GM21529 (cell line): ENCODE data around the gene FAM168B.
A peak's percentile ranks its signal among the peaks of the same experiment; 100 is the strongest.
"Not testable (repeated sequence)": the region's sequence is repeated elsewhere in the genome, so short reads cannot be mapped to it uniquely, and the experiment has no call there.

Experiments
- ATAC-seq: cut with Tn5 transposase; IDR thresholded peaks from one replicate; pipeline ENCODE4 v1.9.1; 2021; ENCODE audit not compliant: unreplicated experiment

Gene FAM168B, protein sequence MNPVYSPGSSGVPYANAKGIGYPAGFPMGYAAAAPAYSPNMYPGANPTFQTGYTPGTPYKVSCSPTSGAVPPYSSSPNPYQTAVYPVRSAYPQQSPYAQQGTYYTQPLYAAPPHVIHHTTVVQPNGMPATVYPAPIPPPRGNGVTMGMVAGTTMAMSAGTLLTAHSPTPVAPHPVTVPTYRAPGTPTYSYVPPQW

GRCh38 chr2:131093006-131093695 lies at the start of gene FAM168B:
Gene FAM168B, minus strand, starts transcription at chr2:131093460. Its CDS starts 10,814 bp downstream, at chr2:131082646.
- ATAC-seq: peak; percentile 82

DNA sequence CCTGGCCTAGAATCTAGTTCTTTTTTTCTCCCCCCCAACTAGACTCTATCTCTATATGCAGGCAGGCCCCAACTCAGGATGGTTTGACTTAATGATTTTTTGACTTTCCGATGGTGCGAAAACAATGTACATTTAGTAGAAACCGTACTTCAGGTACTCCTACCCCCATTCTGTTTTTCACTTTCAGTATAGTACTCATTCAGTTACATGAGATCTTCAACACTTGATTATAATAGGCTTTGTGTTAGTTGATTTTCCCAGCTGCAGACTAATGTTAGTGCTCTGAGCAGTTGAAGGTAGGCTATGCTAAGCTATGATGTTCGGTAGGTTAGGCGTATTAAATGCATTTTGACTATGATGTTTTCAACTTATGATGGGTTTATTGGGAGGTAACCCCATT lies 49.6 kb upstream of the FAM168B start:
- no peak for ATAC-seq

DNA sequence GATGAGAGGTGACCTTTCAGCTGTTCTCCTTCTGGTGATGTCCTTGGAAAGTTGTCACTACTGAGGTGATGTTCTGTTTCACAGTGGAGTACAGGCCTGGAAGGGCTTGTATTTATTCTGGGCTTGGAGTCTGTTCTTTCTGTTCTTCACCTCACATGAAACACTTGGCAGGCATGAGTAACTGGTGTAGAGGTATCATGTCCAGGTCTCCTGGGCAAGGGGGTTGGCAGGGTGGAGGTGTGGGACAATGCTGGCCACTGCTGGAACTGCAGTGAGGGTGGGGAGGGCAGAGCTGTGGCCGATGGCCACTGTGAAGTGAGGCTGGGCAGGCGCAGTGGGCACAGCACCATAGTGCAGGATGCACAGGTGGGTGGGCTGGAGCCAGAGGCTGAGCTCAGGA lies 47.3 kb upstream of the FAM168B start:
- ATAC-seq: no peak

DNA sequence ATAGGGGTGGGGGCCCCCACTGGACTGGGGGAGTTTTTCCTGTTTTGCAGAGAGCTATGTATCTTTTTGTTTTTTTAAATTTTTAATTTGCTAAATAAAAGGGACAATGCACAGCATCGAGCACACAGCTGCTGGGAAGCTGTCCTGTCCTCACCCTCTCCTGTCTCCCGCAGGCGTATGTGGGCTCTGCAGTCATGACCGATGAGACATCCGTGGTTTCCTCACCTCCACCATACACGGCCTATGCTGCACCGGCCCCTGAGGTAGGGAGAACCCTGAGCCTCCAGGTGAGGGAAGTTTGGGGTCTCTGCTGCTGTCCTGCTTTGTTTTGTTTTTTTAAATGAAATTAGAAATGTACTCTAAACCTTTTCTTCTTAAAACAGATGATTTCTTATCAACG lies 39.5 kb upstream of the FAM168B start:
- ATAC-seq: no peak

DNA sequence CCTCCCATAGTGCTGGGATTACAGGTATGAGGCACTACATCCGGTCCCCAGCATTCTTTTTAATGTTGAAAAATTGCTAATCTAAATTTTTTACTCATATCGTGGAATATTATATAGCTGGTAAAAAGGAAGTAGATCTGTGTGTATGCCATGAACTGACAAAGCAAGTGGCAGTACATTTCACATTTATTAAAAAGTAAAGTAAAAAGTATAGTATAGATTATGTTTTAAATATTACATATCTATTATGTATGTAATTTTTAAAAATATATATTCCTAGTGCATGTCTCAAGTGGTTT lies 37.0 kb upstream of the FAM168B start:
- ATAC-seq: no peak

DNA sequence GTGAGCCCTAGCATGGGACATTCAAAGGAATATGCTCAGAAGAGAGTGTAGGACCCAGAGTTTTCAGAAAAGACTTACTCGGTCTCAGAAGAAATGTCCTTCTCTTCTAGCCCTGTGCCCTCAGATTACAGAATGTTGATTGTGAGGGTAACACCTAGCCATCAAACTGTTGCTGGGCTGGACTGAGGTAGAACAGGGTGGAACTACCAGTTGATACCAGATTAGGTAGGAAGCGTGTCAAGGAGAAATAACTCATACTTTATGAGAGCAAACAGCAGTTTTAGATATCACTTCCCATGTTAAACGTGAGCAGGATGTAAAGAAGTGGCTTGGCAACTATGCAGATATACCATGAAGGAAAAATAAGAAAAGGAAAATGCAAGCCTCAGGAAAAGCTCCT lies 34.7 kb upstream of the FAM168B start:
- no peak for ATAC-seq

DNA sequence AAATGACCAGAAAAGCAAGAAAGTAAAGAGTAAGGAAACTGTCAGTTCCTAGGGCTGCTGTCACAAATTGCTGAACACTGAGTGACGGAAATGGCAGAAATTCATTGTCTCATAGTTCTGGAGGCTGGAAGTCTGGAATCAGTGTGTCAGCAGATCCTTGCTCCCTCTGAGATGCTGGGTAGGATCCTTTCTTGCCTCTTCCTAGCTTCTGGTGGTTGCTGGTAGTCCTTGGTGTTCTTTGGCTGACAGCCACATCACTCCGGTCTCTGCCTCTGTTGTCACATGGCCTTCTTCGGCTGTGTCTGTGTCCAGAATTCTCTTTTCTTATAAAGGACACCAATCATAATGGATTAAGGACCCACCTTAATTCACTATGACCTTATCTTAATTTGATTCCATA lies 33.8 kb upstream of the FAM168B start:
- ATAC-seq: no peak

DNA sequence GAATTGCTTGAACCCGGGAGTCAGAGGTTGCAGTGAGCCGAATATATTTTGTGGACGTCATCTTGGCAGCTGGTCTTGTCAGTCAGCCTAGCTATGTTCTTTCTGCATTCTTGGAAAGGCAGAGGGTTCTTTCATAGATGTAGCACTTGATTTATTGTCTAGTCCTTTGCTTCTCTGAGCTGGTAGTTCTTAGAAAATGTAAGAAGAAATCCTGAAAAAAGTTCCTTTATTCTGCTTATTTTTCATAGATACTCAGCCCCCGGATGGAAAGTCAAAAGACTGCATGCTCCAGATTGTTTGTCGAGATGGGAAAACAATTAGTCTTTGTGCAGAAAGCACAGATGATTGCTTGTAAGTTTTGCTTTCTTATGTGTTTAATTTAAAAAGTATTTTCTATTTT lies 33.2 kb upstream of the FAM168B start:
- ATAC-seq: no peak

GRCh38 chr2:131125195-131125757 lies 32.0 kb upstream of the FAM168B start:
- no peak for ATAC-seq

- no peak for ATAC-seq
Measured at GRCh38 chr2:131123192-131123591, 29.9 kb upstream of the FAM168B start.

DNA sequence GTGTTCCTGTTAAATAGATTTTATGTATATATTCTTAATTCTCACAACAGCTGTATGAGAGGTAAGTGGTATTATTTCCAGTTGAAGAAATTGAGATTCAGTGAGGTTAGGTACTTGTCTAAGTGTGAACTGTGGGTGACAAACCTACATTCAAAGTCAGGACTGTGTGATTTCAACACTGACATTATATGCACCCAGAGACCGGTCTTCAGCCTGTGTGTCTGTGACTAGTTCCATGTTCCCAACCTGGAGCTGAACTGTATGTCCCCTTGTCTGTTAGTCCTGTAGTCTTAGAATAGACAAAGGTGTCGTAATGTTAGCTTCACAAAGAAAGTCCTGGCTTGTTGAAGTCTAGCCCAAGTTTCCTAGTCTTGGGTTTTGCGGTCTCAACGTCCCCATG lies 29.2 kb upstream of the FAM168B start:
- ATAC-seq: no peak

- ATAC-seq: no peak
Measured at GRCh38 chr2:131121464-131121863, 28.2 kb upstream of the FAM168B start.

- ATAC-seq: no peak
Measured at GRCh38 chr2:131120815-131121317, 27.6 kb upstream of the FAM168B start.

DNA sequence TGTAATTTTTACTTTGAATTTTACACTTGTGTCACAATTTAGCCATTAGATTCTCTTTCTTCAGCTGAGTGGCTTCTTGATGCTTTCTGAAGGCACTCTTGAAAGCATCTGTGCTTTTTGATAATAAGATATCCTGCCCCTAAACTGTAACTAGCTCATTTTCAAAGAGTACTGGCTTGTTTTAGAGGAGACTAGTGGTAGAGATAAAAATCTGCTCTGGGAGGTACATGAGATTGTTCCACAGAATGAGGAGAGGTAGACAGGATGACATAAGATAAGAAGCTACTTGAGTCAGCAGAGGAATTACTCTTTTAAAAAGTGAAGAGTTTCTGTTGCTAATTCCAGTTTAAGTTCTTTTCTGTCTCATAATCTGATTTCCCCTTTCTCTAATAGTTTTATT lies 22.5 kb upstream of the FAM168B start:
- ATAC-seq: no peak

- not testable (repeated sequence) for ATAC-seq
Measured at GRCh38 chr2:131114950-131115349, 21.7 kb upstream of the FAM168B start.

GRCh38 chr2:131113566-131114227 lies 20.4 kb upstream of the FAM168B start:
- ATAC-seq: no peak

DNA sequence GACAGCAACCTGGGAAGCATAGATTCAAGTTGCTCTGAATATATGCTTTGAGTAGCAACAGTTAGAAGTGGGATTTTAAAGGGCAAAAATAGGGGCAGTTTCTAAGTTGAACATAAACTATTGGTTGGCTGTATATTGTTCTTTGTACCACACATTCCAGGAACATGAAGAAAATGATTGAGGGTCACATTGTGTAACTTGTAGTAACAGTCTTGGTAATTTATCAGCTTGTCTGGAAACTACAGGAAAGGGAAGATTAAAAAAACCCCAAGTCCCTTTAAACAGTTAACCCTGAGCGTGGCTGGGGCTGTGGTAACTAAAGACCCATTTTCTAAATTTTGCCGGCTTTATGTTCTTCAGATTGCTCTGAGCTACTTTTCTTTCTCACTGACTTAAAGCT lies 19.3 kb upstream of the FAM168B start:
- ATAC-seq: no peak

- ATAC-seq: peak; percentile 38
Measured at GRCh38 chr2:131105950-131106801, 12.9 kb upstream of the FAM168B start.

DNA sequence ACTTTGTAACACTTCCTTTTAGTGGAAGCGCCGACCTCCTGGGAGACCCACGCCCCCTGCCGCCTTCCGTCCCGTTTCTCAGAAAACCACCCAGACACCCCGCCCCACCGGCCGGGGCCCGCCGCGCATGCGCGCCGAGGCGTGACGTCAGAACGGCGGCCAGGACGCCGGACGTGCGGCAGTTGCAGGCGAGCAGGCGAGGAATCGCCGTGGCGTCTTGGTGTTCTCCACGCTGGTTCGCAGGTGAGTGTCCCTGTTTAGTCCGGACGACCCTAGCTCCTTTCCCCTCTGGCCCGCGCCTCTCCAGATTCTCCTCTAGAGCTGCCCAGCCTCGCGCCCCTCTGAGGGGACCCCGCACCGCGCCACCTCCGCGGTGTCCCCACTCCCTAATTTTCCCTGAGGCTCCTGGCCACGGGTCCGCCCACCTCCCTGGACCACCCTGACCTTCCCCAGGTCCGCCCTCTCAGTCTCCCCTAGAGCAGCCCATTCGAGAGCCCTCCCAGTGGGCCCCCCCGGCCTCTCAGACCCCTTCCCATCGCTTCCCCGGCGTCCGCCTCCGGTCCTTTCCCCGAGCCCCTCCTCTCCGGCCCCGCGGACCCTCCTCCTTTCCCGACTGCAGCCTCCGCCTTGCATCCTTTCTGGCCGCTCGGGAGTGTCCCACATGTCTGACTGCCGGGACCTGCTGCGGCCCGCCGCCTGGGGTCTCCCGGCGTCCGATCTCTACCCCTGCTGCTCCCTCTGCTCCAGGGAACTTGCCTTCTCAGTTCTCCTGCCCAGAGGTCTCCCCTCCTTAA lies 12.1 kb upstream of the FAM168B start, which contains the start of gene PLEKHB2:
Gene PLEKHB2 (plus strand): TSS at position 181 of the 794 bp plus-strand sequence. CDS start 15,606 bp downstream, outside the sequence.
- ATAC-seq: peak; percentile 72

DNA sequence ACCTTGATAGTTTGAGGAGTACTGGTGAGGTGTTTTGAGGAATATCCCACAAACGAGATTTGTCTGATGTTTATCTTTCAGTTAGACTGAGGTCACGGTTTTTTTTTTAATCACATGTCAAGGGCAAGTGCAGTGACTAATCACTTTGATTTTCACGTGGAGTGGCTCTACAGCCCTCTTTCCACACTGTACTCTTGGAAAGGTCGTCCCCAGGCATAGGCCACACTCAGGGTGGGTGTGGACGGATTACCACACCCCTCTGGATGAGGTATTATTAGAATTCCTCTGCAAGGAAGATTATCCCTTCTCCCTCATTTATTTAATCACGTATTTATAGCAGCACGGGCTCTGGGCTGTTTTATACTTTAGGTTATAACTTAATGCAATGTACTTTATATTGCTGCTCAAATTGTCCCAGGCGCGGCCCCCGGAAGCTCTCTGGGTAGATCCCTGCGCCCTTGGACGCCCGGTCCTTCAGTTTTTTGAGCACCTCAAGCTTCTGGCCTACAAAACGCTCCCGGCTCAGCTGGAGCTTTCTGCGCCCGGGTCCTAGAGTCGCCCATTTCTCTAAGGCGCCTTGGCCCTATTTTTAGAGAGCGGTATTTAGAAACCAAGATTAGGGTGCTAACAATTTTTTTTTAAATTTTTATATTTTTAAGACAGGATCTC lies 11.4 kb upstream of the FAM168B start:
- peak; percentile 73 for ATAC-seq
